A673 (cell line): Measurements from ENCODE around the gene CDPF1.

Source experiments
- CTCF ChIP-seq: fragments of 300-800, 200-600 bp; sonication (generic); conservative IDR thresholded peaks from 2 replicates; pipeline ENCODE4 v1.5.1; 2017; ENCODE audit warnings: low read depth, mild to moderate bottlenecking, antibody characterized with exemption, low read length, moderate library complexity, mixed read lengths
- EZH2 ChIP-seq: fragments of 200-600 bp; sonication (generic); IDR thresholded peaks from 2 replicates; pipeline ENCODE4 v1.6.1; 2017; ENCODE audit warnings: borderline replicate concordance, low read depth, mild to moderate bottlenecking, mixed read lengths, antibody characterized with exemption, low read length; ENCODE audit not compliant: poor library complexity, severe bottlenecking

DNA sequence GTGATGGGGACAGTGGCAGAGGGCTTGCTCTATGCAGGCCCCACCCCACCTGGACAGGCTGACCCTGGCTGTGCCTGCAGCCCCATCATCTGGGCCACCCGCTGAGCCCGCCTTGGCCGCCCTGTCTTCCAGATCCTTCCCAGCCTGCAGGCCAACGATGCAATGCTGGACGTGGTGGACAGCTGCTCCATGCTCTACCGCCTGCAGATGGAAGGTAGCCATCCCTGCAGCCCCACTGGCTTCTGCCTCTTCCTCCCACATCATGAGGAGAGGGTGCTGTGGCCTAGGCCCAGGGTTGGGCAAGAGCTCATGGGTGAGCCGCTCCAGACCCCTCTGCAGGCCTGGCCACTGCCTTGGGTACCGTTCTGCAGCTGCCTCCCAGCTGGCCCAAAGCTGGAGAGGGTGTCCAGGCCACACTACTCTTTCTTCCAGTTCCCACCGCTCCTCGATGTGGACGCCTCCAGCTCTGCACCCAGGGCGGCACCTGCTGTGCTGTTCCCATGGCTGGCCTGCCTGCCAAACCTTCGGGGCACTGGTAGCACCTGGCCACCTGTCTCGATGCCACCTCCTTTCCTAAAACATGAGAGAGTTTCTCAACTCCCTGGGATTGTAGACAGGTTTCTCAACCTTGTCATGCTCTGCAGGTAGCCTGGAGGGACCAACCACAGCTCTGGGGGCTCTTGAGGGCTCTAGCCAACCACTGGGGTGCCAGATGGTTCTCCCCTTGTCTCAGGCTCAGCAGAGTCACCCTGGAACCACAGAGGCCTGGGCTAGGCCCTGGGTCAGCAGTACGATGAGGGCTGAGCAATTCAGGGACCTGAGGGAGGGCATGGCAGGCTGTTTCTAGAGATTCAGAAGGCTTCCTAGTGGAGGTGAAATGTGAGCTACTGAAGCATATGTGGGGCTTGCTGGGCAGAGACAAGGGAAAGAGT, 37.1 kb upstream of the CDPF1 start:
- TF ChIP-seq CTCF: no peak
- TF ChIP-seq EZH2: no peak
